Left kidney (tissue), 2 donors: ENCODE measurements around the gene DNAH17. TPM values are rescaled to one million over a fixed set of nuclear protein-coding genes. Genes with fewer than 3 reads are reported as not detected.

ENCODE experiments used
- DNase-seq: peaks from one replicate; pipeline ENCODE4 v3.0.0-alpha.2; 2013
- polyA plus RNA-seq: library from polyadenylated mRNA; unstranded; fragments of 120-200 nt; gene quantifications from one replicate; pipeline ENCODE4 v1.2.1, GENCODE V29; 2013; ENCODE audit not compliant: insufficient read length

DNAH17 gene
- polyA plus RNA-seq, 1 donor = 3.6 TPM

DNA sequence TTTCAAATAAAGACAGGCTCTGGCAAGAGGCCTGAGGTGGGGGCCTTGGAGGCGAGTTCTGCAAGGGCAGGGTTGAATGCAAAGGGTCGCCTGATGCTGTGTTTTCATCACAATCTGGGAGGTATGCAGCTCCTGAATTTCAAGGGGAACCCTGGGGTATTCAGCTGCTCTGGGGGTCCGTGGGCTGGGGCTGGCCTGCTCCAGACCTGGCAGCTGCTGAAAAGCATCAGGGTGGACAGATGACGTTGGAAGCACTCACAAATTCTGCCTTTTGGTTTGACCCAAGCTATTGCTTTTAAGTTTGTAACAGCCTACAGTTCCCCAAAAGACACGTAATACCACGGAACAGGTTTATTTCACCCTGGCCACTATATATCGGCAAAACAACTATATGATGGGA is 1.3 kb downstream of the DNAH17 start:
- DNase-seq = no peak

- DNase-seq = no peak
Measured at GRCh38 chr17:78575340-78575739, 1.9 kb downstream of the DNAH17 start.

DNA sequence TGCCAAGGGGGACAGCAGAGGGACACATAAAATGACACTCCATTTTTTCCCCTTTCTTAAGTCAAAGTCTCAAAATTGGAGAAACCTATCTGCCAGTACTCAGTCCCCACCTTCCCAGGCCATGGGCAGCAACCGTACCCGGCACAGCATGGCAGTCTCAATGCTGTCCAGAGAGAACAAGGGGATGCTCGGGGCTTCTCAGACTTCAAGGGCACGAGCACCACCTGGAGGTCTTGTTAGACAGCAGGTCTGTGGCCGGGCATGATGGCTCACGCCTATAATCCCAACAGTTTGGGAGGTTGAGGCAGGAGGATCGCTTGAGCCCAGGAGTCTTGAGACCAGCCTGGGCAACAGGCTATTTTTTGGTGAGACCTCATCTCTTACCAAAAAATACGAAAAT is 3.2 kb downstream of the DNAH17 start:
- no peak for DNase-seq

GRCh38 chr17:78572239-78573205 is 4.7 kb downstream of the DNAH17 start:
- no peak for DNase-seq

DNA sequence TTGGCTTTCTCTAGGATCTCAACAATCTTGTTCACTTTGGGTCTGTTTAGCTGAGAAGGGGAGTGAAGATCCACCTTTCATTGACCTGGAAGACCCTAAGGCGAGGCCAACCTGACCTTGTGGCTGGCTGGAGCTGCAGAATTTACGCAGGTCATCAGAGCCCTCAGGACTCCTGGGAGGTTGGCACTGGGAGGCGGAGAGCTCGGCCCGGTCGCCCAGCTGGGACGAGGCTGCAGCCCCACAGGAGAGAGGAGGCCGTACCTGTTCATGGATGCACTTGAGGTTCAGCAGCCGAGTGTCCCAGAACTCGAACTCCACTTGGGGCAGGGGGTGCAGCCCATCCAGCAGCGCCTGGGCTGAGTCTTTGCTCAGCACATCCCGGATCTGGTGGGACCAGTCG is 5.9 kb downstream of the DNAH17 start:
- DNase-seq = no peak

- DNase-seq = no peak
Measured at GRCh38 chr17:78568494-78569115, 8.6 kb downstream of the DNAH17 start.

DNA sequence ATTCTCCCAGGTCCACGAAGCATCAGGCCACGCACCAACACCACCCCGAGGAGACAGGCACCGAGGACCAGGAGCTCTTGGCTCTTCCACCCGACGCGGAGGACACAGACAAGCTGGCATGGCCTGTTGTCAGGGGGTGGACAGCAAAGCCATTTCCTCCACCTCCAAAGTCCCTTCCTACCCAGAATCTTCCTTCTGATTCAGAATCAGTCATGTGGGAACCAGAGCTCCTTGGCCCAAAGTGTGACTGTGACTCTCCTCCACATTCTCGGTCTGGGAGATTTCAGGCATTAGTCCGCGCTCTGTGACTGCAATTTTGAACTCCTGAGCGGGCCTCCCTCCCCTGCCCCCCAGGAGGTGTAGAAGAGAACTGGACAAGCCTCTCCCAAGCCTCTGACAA is 9.2 kb downstream of the DNAH17 start:
- no peak for DNase-seq

GRCh38 chr17:78566947-78567346 is 10.2 kb downstream of the DNAH17 start:
- DNase-seq = no peak

DNA sequence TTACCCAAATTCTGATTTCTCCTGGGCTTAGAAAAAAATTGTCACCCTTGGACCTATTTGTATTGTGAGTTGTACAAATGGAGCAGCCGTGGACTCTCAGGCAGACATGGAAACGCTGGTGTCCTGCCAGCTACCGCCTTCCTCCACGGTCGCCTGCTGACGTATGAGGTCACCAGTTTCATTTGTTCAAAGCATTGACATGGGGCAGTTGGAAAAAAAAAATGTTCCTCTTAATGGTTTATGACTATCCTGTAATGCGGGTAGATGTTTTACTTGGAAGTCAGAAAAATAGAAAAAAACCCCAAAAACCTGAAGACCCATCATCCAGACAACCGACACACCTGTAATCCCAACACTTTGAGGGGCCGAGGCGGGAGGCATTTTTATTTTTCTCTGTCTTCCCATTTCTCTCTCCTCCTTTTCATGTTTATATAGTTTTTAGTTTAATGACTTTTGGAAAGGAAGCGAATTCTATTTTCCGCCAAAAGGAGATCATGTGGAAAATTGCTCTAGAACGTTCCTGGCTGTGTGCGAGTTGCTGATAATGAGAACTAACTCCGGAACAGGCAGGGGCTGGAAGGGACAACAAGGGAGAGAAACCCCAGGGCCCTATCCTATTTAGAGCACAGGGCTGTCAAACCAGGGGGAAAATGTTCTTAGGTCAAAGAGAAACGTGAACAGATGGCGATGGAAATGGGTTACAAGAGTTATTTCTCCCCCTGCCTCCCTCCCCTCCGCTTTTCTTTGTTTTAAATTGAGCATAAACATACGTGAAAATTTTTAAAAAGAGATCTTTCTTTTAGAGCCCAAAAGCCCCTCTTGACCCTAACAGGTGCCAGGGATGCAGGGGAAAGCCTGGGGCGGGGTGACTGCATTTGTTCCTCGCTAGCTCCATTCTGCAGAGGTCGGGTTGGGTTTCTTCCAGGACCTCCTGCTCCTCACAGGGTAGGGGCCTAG is 13.7 kb downstream of the DNAH17 start:
- peak; percentile 46 for DNase-seq

- DNase-seq = no peak
Measured at GRCh38 chr17:78562734-78563133, 14.5 kb downstream of the DNAH17 start.

GRCh38 chr17:78561166-78561565 is 16.0 kb downstream of the DNAH17 start:
- DNase-seq = no peak

DNA sequence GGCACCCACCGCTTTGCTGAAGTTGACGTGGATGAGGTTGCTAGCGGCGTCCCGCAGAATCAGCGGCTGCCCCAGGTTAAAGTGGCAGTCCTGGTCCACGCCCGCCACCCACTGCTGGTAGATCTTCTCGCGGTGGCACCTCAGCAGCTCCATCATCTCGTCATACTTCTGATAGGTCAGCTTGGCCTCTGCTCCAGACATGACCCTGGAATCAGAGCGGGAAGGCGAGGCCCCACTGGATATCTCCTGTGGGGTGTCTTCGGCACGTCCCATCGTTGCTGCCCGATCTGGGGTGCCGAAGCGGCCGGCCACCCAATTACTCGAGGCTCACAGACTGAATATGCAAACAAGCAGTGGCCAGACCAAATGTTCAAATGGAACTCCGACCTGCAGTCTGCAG is 16.5 kb downstream of the DNAH17 start:
- DNase-seq = no peak

- no peak for DNase-seq
Measured at GRCh38 chr17:78559749-78560368, 17.3 kb downstream of the DNAH17 start.

DNA sequence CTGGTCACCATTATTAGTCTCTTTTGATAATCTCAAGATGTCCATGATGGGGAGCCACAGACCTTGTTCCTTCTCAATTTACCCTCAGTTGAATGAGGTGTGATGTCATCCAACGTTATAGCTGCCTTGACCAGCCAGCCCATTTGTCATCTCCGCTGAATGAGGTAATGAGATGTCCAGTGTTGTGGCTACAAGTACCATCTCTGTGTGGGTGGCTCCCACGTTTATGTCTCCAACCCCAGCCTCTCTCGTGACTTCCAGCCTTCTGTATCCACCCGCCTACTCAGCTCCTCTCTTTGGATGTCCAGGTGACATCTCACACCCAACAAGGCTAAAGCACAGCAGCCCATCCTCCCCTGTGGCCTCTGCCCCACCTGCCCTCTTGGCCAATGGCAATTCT is 18.2 kb downstream of the DNAH17 start:
- no peak for DNase-seq

DNA sequence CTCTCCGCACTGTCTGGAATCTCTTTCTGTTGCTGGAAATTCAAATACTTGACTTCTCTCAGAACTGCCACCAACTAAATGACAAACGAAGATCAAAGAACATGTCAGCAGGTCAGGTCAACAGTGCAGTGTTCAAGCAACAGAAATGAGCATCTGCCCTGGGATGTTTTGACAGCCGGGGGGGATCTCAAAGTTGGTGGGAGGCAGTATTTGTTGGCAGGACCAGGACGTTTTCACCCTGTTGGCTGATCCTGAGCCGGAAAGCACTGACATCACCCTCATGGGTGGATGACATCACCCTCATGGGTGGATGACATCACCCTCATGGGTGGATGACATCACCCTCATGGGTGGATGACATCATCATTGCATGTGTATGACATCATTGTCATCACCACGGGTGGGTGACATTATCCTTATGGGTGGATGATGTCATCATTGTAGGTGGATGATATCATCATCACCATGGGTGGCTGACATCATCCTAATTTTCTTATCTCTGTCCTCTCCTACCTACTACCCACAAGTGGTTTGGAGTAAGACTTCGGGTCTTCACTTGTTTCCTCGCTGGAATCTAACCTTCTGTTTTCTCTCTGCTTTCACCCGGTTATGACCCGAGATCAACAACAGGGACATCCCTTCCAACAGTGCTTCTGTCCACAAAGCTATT is 18.9 kb downstream of the DNAH17 start:
- no peak for DNase-seq

DNA sequence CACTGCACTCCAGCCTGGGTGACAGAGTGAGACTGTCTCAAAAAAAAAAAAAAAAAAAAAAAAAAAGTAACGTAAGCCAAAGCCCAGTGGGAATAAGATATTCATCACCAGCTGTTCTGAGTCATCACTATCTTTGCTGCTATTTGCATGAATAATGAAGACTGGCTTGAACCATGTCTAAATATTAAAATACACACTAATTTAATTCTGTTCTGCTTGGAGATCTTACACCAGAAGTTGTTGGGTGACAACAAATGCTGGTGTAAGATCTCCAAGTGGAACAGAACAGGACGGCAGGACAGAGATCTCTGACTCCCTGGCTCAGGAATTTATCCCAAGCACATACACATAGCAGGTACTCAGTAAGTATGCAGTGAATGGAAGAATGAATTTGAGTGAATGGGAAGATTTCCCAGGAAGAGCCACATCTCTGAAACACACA is 19.6 kb downstream of the DNAH17 start:
- no peak for DNase-seq

DNA sequence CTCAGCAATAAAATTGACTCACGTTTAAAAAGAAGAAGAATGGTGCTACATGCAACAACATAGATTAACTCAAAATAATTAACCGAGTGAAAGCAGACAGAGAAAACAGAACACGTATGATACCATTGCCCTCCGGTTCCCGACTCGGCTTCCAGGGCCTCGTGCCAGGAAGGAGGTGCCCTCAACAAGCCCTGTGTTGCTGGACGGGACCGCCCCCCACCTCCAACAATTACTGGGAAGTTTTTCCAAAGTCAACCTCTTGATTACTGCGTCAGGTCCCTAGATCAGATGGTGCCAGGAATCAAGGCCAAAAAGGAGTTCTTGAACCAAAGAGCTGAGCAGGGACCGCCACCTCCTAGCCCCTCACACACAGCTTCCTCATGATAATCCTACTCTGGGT is 20.4 kb downstream of the DNAH17 start:
- DNase-seq = no peak

GRCh38 chr17:78555746-78556401 is 21.3 kb downstream of the DNAH17 start:
- no peak for DNase-seq

DNA sequence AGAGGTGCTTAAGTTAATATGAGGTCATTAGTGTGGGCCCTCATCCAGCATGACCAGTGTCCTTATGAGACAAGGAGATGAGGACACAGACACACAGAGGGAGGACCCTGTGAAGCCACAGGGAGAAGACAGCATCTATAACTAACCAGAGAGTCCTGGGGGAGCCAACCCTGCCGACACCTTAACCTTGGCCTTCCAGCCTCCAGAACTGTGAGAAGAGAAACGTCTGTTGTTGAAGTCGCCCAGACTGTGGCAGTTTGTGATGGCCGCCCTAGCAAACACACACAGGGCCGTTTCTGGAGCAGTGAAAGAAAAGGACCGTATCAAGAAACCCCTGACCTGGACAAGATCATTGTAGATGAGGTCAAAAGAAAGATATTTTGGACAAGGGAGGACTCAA is 26.7 kb downstream of the DNAH17 start:
- no peak for DNase-seq

- DNase-seq = no peak
Measured at GRCh38 chr17:78548725-78549124, 28.5 kb downstream of the DNAH17 start.

GRCh38 chr17:78547035-78547434 is 30.2 kb downstream of the DNAH17 start:
- DNase-seq = no peak
